Rectal smooth muscle tissue (tissue), 1 donor: Measurements from ENCODE around the gene SDHB.
"Not testable (repeated sequence)": the region's sequence is repeated elsewhere in the genome, so short reads cannot be mapped to it uniquely, and the experiment has no call there.

ENCODE experiments used
- H3K27ac ChIP-seq: one replicate; pipeline ENCODE4 v1.7.0; 2013; ENCODE audit warnings: low read depth, low read length, inconsistent platforms
- H3K27me3 ChIP-seq: one replicate; pipeline ENCODE4 v1.7.0; 2013; ENCODE audit warnings: low read length; ENCODE audit not compliant: control insufficient read depth, insufficient read depth
- H3K36me3 ChIP-seq: one replicate; pipeline ENCODE4 v1.7.0; 2013; ENCODE audit warnings: low read length; ENCODE audit not compliant: control insufficient read depth, insufficient read depth
- H3K4me1 ChIP-seq: one replicate; pipeline ENCODE4 v1.7.0; 2013; ENCODE audit warnings: low read length; ENCODE audit not compliant: control insufficient read depth, insufficient read depth
- H3K4me3 ChIP-seq: one replicate; pipeline ENCODE4 v1.7.0; 2013; ENCODE audit warnings: low read length
- H3K9ac ChIP-seq: one replicate; pipeline ENCODE4 v1.7.0; 2013; ENCODE audit warnings: low read length

The SDHB gene

GRCh38 chr1:17068789-17069188, 15.0 kb upstream of the SDHB start:
- Histone ChIP-seq H3K4me3 (no peak overlapping the region), H3K27me3 (no peaks in the 10 kb centered on the region), H3K27ac (no peak overlapping the region), H3K9ac (no peak overlapping the region), H3K4me1 (no peaks in the 10 kb centered on the region), H3K36me3 (peaks cover 3% of the 10 kb centered on the region)

- H3K4me1 ChIP-seq: no peaks in the 10 kb centered on the region
- no peak overlapping the region for H3K27ac ChIP-seq
- no peak overlapping the region for H3K4me3 ChIP-seq
- H3K36me3 ChIP-seq: peaks cover 3% of the 10 kb centered on the region
- H3K9ac ChIP-seq: no peak overlapping the region
- no peaks in the 10 kb centered on the region for H3K27me3 ChIP-seq
Observed at GRCh38 chr1:17067465-17068240, 13.8 kb upstream of the SDHB start.

GRCh38 chr1:17067069-17067426, 13.2 kb upstream of the SDHB start:
- no peaks in the 10 kb centered on the region for H3K4me1 ChIP-seq
- no peaks in the 10 kb centered on the region for H3K27me3 ChIP-seq
- H3K4me3 ChIP-seq: no peak overlapping the region
- peaks cover 3% of the 10 kb centered on the region for H3K36me3 ChIP-seq
- H3K27ac ChIP-seq: no peak overlapping the region
- no peak overlapping the region for H3K9ac ChIP-seq

- H3K36me3 ChIP-seq: peaks cover 2% of the 10 kb centered on the region
- H3K9ac ChIP-seq: no peak overlapping the region
- H3K27me3 ChIP-seq: no peaks in the 10 kb centered on the region
- no peak overlapping the region for H3K4me3 ChIP-seq
- H3K4me1 ChIP-seq: no peaks in the 10 kb centered on the region
- H3K27ac ChIP-seq: no peak overlapping the region
Observed at GRCh38 chr1:17066361-17067068, 12.7 kb upstream of the SDHB start.

GRCh38 chr1:17065666-17066065, 11.8 kb upstream of the SDHB start:
- H3K27me3 ChIP-seq: no peaks in the 10 kb centered on the region
- H3K4me3 ChIP-seq: no peak overlapping the region
- no peaks in the 10 kb centered on the region for H3K36me3 ChIP-seq
- no peaks in the 10 kb centered on the region for H3K4me1 ChIP-seq
- no peak overlapping the region for H3K27ac ChIP-seq
- no peak overlapping the region for H3K9ac ChIP-seq

GRCh38 chr1:17062751-17063150, 8.9 kb upstream of the SDHB start:
- H3K9ac ChIP-seq, H3K4me1 ChIP-seq, H3K27me3 ChIP-seq, H3K4me3 ChIP-seq, H3K27ac ChIP-seq, H3K36me3 ChIP-seq: not testable (repeated sequence)

GRCh38 chr1:17061892-17062291, 8.1 kb upstream of the SDHB start:
- Histone ChIP-seq H3K27me3 (no peaks in the 10 kb centered on the region), H3K9ac (no peak overlapping the region), H3K4me1 (no peaks in the 10 kb centered on the region), H3K27ac (no peak overlapping the region), H3K4me3 (no peak overlapping the region), H3K36me3 (no peaks in the 10 kb centered on the region)

GRCh38 chr1:17061486-17061885, 7.7 kb upstream of the SDHB start:
- Histone ChIP-seq H3K36me3 (no peaks in the 10 kb centered on the region), H3K4me3 (no peak overlapping the region), H3K9ac (no peak overlapping the region), H3K4me1 (no peaks in the 10 kb centered on the region), H3K27me3 (no peaks in the 10 kb centered on the region), H3K27ac (no peak overlapping the region)

- Histone ChIP-seq H3K9ac (no peak overlapping the region), H3K36me3 (no peaks in the 10 kb centered on the region), H3K4me1 (no peaks in the 10 kb centered on the region), H3K4me3 (no peak overlapping the region), H3K27ac (no peak overlapping the region), H3K27me3 (no peaks in the 10 kb centered on the region)
Observed at GRCh38 chr1:17060306-17060749, 6.5 kb upstream of the SDHB start.

- no peaks in the 10 kb centered on the region for H3K36me3 ChIP-seq
- no peaks in the 10 kb centered on the region for H3K4me1 ChIP-seq
- no peaks in the 10 kb centered on the region for H3K27me3 ChIP-seq
- no peak overlapping the region for H3K9ac ChIP-seq
- no peak overlapping the region for H3K4me3 ChIP-seq
- H3K27ac ChIP-seq: no peak overlapping the region
Observed at GRCh38 chr1:17059391-17060305, 5.8 kb upstream of the SDHB start.

GRCh38 chr1:17056551-17056950, 2.7 kb upstream of the SDHB start:
- H3K4me1 ChIP-seq: peaks cover 5% of the 10 kb centered on the region
- no peaks in the 10 kb centered on the region for H3K36me3 ChIP-seq
- no peak overlapping the region for H3K4me3 ChIP-seq
- H3K27ac ChIP-seq: no peak overlapping the region
- H3K27me3 ChIP-seq: no peaks in the 10 kb centered on the region
- H3K9ac ChIP-seq: no peak overlapping the region

GRCh38 chr1:17055801-17056200, 2.0 kb upstream of the SDHB start:
- Histone ChIP-seq H3K27ac (no peak overlapping the region), H3K4me3 (no peak overlapping the region), H3K4me1 (peaks cover 5% of the 10 kb centered on the region), H3K9ac (no peak overlapping the region), H3K27me3 (no peaks in the 10 kb centered on the region), H3K36me3 (no peaks in the 10 kb centered on the region)
